HepG2 (cell line): ENCODE results near the gene PAMR1. TPM values are rescaled to one million over a fixed set of nuclear protein-coding genes. Genes with fewer than 3 reads are reported as not detected.

ENCODE experiments used
- AHR ChIP-seq: IDR thresholded peaks from 2 replicates; pipeline ENCODE4 v1.6.1; 2018; ENCODE audit warnings: missing genetic modification reagents, missing compliant biosample characterization
- GRHL1 ChIP-seq: sonication (generic); formaldehyde crosslinking; conservative IDR thresholded peaks from 2 replicates; pipeline ENCODE4 v1.8.0; 2022; ENCODE audit warnings: missing genetic modification reagents
- HNF1A ChIP-seq, 2 experiments: sonication (generic) in 1 of 2; formaldehyde crosslinking in 1 of 2; IDR thresholded peaks; 2 replicates each; pipeline versions ENCODE4 v1.4.0 to v1.6.1; 2016 to 2020; ENCODE audit warnings: borderline replicate concordance in 1 of 2, low read depth in 1 of 2, mild to moderate bottlenecking in 1 of 2, missing genetic modification reagents in 1 of 2
- IRX3 ChIP-seq: sonication (generic); formaldehyde crosslinking; IDR thresholded peaks from 2 replicates; pipeline ENCODE4 v1.8.1; 2023; ENCODE audit warnings: mild to moderate bottlenecking, low read depth, missing genetic modification reagents, borderline replicate concordance
- MIER2 ChIP-seq: IDR thresholded peaks from 2 replicates; pipeline ENCODE4 v1.6.1; 2016; ENCODE audit warnings: missing biosample characterization, missing genetic modification reagents
- PAWR ChIP-seq: sonication (generic); formaldehyde crosslinking; IDR thresholded peaks from 2 replicates; pipeline ENCODE4 v1.4.0; 2020; ENCODE audit warnings: missing genetic modification reagents, mild to moderate bottlenecking, borderline replicate concordance
- PAX8 ChIP-seq: sonication (generic); formaldehyde crosslinking; IDR thresholded peaks from 2 replicates; pipeline ENCODE4 v1.8.0; 2022; ENCODE audit warnings: mild to moderate bottlenecking, missing genetic modification reagents, borderline replicate concordance
- POLR2A ChIP-seq, 2 experiments: IDR thresholded peaks; 2 replicates each; pipeline ENCODE4 v1.6.1; 2011; ENCODE audit warnings: low read depth in 2 of 2, low read length in 2 of 2, mild to moderate bottlenecking in 1 of 2, moderate library complexity in 1 of 2; ENCODE audit not compliant: insufficient read depth in 1 of 2
- RFX3 ChIP-seq: IDR thresholded peaks from 2 replicates; pipeline ENCODE4 v1.6.1; 2016; ENCODE audit warnings: missing biosample characterization, missing genetic modification reagents
- TEF ChIP-seq: sonication (generic); formaldehyde crosslinking; IDR thresholded peaks from 2 replicates; pipeline ENCODE4 v1.5.0; 2020; ENCODE audit warnings: missing genetic modification reagents
- YEATS4 ChIP-seq: sonication (generic); formaldehyde crosslinking; IDR thresholded peaks from 2 replicates; pipeline ENCODE4 v1.4.0; 2020; ENCODE audit warnings: missing genetic modification reagents, borderline replicate concordance
- ZBTB37 ChIP-seq: sonication (generic); formaldehyde crosslinking; IDR thresholded peaks from 2 replicates; pipeline ENCODE4 v1.4.0; 2020; ENCODE audit warnings: mild to moderate bottlenecking, missing genetic modification reagents
- ZBTB7A ChIP-seq: sonication (generic); formaldehyde crosslinking; IDR thresholded peaks from 2 replicates; pipeline ENCODE4 v1.8.0; 2022; ENCODE audit warnings: mild to moderate bottlenecking, missing genetic modification reagents
- ZNF121 ChIP-seq: sonication (generic); formaldehyde crosslinking; IDR thresholded peaks from 2 replicates; pipeline ENCODE4 v1.5.0; 2020; ENCODE audit warnings: mild to moderate bottlenecking, missing genetic modification reagents
- ZNF446 ChIP-seq: sonication (generic); formaldehyde crosslinking; IDR thresholded peaks from 2 replicates; pipeline ENCODE4 v1.5.0; 2020; ENCODE audit warnings: mild to moderate bottlenecking, missing genetic modification reagents
- ZNF639 ChIP-seq: conservative IDR thresholded peaks from 2 replicates; pipeline ENCODE4 v1.6.1; 2018; ENCODE audit warnings: missing genetic modification reagents
- polyA plus RNA-seq, 8 experiments: library from polyadenylated mRNA; depleted of rRNA in 3 of 8; stranded (reverse) in 7 of 8; unstranded in 1 of 8; fragments of >200 nt; fragmentation: Illumina TruSeq in 4 of 8; extraction: Trizol in 4 of 8; gene quantifications; 2 replicates each; pipeline versions ENCODE4 v1.2.1 to v1.2.3, GENCODE V29; 2011 to 2016; ENCODE audit warnings: low read depth in 4 of 8, missing spikeins in 1 of 8, mixed read lengths in 1 of 8; ENCODE audit not compliant: insufficient read depth in 1 of 8
- total RNA-seq, 5 experiments: library from RNA; depleted of rRNA; stranded (reverse); fragments of >200 nt; fragmentation: Illumina TruSeq; extraction: Trizol; gene quantifications; 2 replicates each; pipeline ENCODE4 v1.2.3, GENCODE V29; 2016; ENCODE audit warnings: low read depth in 1 of 5

PAMR1 gene
- total and polyA plus RNA-seq, 2 of the 13 experiments (the other 11 are each of a cell fraction or from before 2014, with no cell fraction given) = not detected

GRCh38 chr11:35390737-35391682, 134.4 kb downstream of the PAMR1 start (continued):
- no peak for TF ChIP-seq IRX3 (CRISPR knock-in tag)
- no peak for TF ChIP-seq ZNF121 (CRISPR knock-in tag)
- TF ChIP-seq PAWR = no peak
- TF ChIP-seq ZNF446 (CRISPR knock-in tag) = no peak
- TF ChIP-seq RFX3 = no peak
- no peak for TF ChIP-seq ZBTB7A (CRISPR knock-in tag)
- no peak for TF ChIP-seq PAX8 (CRISPR knock-in tag)
- no peak for TF ChIP-seq TEF (CRISPR knock-in tag)
- no peak for TF ChIP-seq POLR2A (IDR thresholded peaks at IDR 0.05; ENCODE audit: insufficient read depth in 1 of 2, low read depth in 2 of 2, low read length in 2 of 2)
- TF ChIP-seq AHR (CRISPR knock-in tag) = no peak
- no peak for TF ChIP-seq YEATS4 (CRISPR knock-in tag)
- no peak for TF ChIP-seq HNF1A (IDR thresholded peaks at IDR 0.05; ENCODE audit: low read depth)
- no peak for TF ChIP-seq HNF1A (CRISPR knock-in tag; IDR thresholded peaks at IDR 0.05; ENCODE audit: borderline replicate concordance)
- TF ChIP-seq GRHL1 (CRISPR knock-in tag) = no peak
- TF ChIP-seq ZBTB37 (CRISPR knock-in tag) = no peak
- TF ChIP-seq MIER2 = no peak
- TF ChIP-seq ZNF639 = no peak
